Ureter (tissue), 1 donor: ENCODE measurements around the gene HS6ST3. TPM values are rescaled to one million over a fixed set of nuclear protein-coding genes. Genes with fewer than 3 reads are reported as not detected.
"Not testable (repeated sequence)": the region's sequence is repeated elsewhere in the genome, so short reads cannot be mapped to it uniquely, and the experiment has no call there.

ENCODE experiments used
- DNase-seq: peaks from one replicate; pipeline ENCODE4 v3.0.0-alpha.2; 2020; ENCODE audit warnings: low spot score
- total RNA-seq: library from RNA; stranded (reverse); gene quantifications from one replicate; pipeline ENCODE4 v1.2.4, GENCODE V29; 2023
- donor health status: DM: yes; HTN: yes; CAD: no.

Gene HS6ST3
- total RNA-seq, 1 donor from 2014 or later = 4.4 TPM

GRCh38 chr13:96091164-96092117 lies 1.5 kb downstream of the HS6ST3 start:
- DNase-seq = no peak

DNA sequence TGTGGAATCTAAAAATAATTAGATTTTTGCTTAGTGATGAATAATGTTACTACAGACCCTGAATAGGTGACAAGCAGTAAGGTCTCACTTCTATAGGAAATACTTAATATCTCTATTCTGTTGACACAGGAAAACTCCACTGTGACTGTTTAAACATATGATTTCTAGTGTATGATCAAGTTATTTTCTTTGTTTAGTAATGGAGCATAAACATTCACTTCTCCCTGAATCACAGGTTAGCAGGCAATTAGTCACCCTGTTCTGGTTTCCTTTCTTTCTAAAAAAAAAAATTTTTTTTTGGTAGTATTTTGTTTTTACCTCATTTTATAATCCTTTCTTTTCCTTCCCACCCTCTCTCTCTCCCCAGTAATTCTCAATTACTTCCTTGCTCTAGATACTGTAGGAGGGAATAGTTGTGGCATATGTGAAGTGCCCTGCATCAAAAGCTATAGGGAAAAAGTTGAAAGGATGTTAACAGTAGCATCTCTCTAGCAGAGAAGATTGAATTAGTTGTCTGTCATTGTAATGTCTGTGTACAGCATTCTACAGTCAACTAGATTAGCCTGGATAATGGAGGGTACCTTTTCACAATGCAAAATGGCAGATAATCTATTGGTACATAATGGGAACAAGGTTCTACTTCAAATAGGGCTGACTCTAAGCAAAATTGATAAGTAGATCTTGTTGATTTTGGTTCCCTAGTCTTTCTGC lies 3.5 kb downstream of the HS6ST3 start:
- DNase-seq = no peak

- no peak for DNase-seq
These were observed 10.7 kb downstream of the HS6ST3 start for GRCh38 chr13:96100457-96101220.

DNA sequence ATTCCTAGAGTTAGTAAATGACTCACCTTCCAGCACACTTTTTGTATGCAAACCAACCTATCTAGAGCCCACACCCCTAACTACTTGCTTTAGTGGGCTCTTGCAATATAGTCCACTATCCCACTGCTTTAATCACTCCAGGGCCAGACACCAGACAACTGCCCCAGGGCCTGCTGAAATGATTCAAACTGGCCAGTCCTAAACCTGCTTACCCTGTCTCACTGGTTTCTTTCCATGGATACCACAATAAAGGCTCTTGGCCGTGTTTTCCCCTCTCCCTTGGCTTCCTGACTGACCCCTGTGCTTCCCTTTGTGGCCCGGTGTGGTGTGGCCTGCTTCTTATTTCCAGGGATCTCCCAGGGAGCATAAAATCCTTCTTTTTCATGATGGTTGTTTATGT lies 14.6 kb downstream of the HS6ST3 start:
- no peak for DNase-seq

DNA sequence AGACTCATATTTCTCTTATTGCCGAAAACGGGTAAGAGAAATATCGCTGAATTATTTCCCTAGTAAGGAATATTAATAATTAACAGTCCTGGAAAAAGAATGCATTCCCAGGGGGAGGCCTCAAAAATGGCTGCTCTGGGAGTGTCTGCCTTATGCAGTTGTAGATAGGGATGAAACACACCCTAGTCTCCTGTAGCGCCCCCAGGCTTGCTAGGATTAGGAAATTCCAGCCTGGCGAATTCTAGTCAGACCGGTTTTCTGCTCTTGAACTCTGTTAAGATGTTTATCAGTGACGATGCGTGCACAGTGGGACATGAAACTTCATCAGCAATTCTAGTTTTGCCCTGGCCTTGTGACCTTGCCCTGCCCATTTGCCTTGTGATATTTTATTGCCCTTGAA lies 18.2 kb downstream of the HS6ST3 start:
- not testable (repeated sequence) for DNase-seq

- no peak for DNase-seq
These were observed 19.2 kb downstream of the HS6ST3 start for GRCh38 chr13:96109125-96109524.

DNA sequence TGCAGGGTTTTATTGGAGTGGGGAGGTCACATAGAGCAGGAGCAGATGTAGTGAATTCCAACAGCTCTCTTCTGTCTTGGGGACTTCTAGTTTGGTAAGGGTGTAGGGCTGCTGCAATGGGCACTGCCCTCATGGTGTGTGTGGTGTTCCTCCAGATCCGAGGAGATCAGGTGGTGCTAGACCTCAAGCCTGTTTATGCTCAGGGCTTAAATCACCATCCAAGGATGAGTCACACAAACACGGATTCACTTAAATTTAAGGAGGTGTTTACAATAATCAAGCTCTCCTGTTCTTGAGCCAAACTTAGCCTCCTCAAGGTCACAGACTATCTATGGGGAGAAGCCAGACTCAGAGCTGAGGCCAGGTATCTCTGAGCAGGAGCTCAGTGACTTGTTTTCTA lies 23.0 kb downstream of the HS6ST3 start:
- DNase-seq = no peak

DNA sequence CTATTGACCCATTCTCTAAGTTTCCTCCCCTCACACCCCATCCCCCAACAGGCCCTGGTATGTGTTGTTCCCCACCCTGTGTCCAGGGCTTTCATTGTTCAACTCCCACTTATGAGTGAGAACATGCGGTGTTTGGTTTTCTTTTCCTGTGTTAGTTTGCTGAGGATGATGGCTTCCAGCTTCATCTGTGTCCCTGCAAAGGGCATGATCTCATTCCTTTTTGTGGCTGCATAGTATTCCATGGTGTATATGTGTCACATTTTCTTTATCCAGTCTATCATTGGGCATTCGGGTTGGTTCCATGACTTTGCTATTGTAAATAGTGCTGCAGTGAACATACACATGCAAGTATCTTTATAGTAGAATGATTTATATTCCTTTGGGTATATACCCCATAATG lies 25.5 kb downstream of the HS6ST3 start:
- not testable (repeated sequence) for DNase-seq

GRCh38 chr13:96119921-96120320 lies 30.0 kb downstream of the HS6ST3 start:
- no peak for DNase-seq

- DNase-seq = no peak
These were observed 41.0 kb downstream of the HS6ST3 start for GRCh38 chr13:96130818-96131340.

- DNase-seq = no peak
These were observed 51.1 kb downstream of the HS6ST3 start for GRCh38 chr13:96141032-96141431.

DNA sequence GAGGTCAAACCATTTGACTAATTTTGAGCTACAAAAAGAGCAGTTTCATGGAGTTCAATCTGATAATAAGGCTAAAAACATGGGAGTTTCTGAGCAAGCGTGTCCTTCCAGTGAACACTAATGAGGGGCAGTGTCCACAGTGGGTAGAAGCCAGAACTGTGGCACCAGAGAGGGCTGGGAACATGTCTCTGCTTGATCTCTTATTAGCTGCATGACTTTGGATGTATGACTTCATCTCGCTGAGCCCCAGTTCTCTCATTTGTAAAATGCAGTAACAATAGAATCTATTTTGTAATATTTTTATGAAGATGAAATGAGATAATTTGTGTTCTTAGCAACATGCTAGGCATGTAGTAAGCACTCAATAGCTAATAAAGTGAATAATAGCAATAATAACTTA lies 69.8 kb downstream of the HS6ST3 start:
- DNase-seq = no peak

GRCh38 chr13:96161141-96161540 lies 71.2 kb downstream of the HS6ST3 start:
- DNase-seq = no peak

DNA sequence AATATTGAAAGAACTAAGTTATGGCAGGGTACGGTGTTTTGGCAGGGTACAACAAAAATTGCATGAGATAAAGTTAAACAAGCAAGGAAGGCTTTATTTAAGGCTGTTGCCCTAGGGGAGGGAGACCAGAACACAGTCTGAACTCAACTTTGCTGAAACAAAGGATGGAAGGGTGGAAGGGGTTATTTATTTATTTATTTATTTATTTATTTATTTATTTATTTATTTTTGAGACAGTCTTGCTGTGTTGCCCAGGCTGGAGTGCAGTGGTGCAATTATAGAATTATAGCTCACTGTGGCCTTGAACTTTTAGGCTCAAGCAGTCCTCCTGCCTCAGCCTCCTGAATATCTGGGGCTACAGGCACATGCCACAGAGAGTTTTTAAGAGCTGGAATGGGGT lies 75.9 kb downstream of the HS6ST3 start:
- no peak for DNase-seq

DNA sequence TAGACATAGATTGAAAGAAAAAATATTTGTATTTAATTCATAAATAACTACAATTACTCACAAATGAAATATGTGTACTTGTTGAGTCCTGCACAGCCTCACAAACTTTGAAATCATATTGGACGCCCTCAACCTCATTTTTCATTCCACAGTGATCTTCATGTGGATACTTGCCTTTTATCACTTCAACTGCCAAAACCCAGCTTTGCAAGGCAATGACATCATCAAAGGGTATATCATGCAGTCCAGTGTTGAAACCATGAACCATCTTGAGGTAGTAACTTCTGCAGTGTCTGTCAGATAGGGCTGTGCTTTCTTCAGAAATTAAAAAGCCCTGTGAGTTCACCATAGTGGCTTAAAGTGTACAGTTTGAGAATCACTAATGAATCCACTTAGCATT lies 82.2 kb downstream of the HS6ST3 start:
- DNase-seq = no peak

DNA sequence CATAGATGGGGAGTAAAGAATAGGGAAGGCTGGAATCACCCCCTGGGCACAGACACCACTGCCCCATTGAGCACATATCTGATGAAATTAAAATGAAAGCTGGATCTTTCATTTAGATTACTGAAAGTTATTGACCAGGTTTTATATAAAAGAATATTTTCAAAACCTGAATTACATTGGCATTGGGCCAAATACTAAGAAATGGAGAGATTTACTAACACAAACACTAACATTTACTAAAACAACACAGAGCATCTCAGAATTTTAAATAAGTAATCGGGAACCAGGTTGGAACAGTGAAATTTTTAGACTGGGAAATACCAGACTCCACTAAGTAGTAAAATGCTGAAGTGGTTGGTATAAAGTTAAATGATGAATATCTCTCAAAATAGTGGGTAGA lies 88.9 kb downstream of the HS6ST3 start:
- DNase-seq = no peak

DNA sequence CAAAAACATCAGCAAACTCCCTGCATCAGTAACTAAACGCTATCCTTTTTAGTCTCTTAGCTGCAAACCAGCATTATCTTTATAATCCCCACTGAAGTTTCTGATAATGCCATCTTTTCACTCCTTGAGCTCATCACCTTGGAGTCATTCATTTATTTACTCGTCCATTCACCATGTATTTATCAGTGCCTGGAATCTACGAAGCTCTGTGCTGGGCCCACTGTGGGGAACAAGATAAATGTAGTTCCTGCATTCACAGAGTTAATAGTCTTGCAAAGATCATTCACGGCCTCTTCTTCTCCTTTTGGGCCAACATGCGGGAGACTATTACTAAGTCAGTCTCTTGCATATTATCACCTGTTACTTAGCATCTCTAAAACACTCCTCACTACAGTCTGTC lies 89.4 kb downstream of the HS6ST3 start:
- DNase-seq = no peak

DNA sequence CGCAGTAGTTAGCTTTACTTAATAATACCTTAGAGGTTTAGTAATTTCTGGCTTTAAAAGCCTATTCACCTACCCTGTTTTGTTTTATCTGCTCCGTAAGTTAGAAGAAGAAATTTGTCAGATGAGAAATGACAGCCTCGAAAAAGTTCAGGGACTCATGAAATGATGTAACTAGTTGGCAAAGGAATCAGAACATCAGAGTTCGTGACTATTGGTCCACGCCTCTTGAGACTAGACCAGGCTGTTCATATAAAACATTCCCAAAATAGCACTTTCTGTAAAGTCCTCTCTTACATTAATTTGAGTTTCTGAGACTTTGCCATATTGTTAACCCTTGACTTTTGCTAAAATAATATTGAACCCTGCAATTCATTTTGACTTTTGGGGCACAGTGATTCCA lies 92.0 kb downstream of the HS6ST3 start:
- DNase-seq = no peak

DNA sequence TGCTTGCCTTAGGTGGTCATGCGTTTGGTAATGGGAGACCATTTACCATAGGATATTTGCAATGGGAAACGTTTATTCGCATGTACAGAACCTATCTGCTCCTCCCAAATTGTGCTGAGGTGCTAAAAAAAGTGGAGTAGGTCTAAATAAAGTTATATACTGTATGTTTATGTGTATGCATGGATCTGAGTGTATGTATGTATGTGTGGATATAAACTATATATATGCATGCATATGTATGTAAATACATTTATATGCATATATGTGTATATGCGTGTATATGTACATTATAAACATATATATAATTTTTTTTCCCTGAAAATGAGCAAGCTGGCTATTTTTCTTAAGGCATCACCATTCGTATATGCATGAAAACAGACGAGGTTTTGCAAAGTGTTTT lies 95.9 kb downstream of the HS6ST3 start:
- no peak for DNase-seq

DNA sequence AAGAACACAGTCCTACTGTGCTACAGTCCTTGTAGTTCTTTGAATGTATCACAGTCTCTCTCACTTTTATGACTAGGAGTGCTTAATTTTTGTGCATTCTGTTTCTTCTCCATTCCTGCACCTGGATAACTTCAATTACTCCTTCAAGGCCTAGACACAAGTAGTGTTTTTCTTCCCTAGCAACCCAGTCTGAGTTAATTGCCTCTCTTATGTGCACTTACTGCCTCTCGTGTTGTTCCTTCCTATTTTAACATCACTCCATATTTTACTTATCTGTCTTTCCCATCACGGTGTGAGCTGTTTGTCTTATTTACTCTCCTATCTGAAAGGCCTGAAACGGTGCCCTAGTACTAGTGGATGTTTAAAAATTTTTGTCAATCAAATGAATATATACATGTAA lies 101.5 kb downstream of the HS6ST3 start:
- DNase-seq = no peak

- DNase-seq = no peak
These were observed 103.9 kb downstream of the HS6ST3 start for GRCh38 chr13:96193728-96194310.

DNA sequence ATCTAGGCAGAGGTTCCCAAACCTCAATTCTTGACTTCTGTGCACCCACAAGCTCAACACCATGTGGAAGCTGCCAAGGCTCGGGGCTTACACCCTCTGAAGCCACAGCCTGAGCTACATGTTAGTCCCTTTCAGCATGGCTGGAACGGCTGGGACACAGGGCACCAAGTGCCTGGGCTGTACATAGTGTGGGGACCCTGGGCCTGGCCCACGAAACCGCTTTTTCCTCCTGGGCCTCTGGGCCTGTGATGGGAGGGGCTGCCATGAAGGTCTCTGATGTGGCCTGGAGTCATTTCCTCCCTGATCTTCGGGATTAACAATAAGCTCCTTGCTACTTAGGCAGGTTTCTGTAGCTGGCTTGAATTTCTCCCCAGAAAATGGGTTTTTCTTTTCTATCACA lies 108.1 kb downstream of the HS6ST3 start:
- DNase-seq = no peak
